NCI-H2171 treated with DMSO at 0.1 percent for 48 hours (cell line): ENCODE results near the gene ARHGEF37.
"Not testable (repeated sequence)": the region's sequence is repeated elsewhere in the genome, so short reads cannot be mapped to it uniquely, and the experiment has no call there.

Experiments
- DNase-seq: peaks from one replicate; lab custom pipeline; 2025; lab: John Stamatoyannopoulos, UW

Gene ARHGEF37

GRCh38 chr5:149581192-149581861 lies at the start of gene ARHGEF37:
Gene ARHGEF37 (plus strand): TSS chr5:149581498. CDS start chr5:149597770, 16,272 bp downstream.
- DNase-seq, result peak; percentile 30

GRCh38 chr5:149532413-149532812 lies 48.9 kb upstream of the ARHGEF37 start:
- DNase-seq, result no peak

GRCh38 chr5:149535787-149536186 lies 45.5 kb upstream of the ARHGEF37 start:
- DNase-seq, result not testable (repeated sequence)

GRCh38 chr5:149537374-149537975 lies 43.8 kb upstream of the ARHGEF37 start:
- no peak for DNase-seq

GRCh38 chr5:149540089-149540488 lies 41.2 kb upstream of the ARHGEF37 start:
- DNase-seq, result no peak

GRCh38 chr5:149541893-149542292 lies 39.4 kb upstream of the ARHGEF37 start:
- DNase-seq, result no peak

GRCh38 chr5:149543361-149544027 lies 37.8 kb upstream of the ARHGEF37 start:
- DNase-seq, result no peak

DNA sequence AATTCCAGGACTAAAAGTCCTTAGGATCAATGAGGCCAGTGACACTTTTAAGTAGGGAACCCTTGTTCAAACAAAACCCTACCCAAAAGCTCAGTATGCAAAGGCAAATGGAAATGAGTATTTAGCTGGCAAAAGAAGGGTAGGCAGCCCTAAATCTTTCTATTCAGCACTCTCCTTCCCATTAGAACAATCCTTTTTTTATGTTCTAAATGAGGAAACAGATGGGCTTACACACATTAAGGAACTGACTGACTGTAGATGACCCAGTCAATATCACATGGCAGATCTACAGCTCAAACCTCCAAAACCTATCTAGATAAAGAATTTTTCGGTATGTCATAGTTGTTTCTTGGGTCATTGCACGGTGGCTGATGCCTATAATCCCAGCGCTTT lies 37.3 kb upstream of the ARHGEF37 start:
- no peak for DNase-seq

DNA sequence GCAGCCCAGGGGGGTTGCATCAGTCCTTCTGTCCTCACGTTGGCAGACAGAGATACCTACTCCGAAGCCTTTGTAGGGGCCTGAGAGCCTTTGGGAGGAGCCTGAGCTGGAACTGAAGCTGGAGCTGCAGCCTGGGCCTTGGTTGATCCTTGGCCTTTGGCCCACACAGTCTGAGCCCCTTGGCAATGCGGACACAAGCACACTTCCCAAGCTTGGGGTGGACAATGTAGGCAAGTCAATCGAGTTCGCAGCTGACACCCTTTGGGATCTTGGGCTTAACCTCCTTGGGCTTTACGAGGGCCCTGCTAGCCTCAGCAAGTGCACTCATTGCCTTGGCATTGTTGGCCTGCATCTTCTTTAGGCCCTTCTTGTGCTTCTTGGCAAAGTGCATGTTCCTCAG lies 36.0 kb upstream of the ARHGEF37 start:
- no peak for DNase-seq

DNA sequence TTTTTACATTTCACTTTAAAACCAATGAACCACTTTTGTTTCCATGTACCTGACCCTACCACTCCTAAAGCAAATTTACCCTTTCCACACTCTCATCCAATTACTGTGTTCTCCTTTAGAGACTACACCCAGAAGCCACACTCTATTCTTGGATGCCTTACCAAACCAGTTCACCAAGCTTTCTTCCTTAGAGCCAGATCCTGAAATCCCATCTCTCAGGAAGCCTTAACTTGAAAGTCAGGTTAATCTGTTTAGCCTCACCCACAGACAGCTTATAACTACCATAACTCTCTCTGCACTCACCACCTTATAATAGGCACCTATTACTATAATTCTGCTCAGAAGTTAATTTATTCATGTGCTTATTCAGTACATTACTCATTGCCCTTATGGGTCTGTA lies 34.3 kb upstream of the ARHGEF37 start:
- no peak for DNase-seq

DNA sequence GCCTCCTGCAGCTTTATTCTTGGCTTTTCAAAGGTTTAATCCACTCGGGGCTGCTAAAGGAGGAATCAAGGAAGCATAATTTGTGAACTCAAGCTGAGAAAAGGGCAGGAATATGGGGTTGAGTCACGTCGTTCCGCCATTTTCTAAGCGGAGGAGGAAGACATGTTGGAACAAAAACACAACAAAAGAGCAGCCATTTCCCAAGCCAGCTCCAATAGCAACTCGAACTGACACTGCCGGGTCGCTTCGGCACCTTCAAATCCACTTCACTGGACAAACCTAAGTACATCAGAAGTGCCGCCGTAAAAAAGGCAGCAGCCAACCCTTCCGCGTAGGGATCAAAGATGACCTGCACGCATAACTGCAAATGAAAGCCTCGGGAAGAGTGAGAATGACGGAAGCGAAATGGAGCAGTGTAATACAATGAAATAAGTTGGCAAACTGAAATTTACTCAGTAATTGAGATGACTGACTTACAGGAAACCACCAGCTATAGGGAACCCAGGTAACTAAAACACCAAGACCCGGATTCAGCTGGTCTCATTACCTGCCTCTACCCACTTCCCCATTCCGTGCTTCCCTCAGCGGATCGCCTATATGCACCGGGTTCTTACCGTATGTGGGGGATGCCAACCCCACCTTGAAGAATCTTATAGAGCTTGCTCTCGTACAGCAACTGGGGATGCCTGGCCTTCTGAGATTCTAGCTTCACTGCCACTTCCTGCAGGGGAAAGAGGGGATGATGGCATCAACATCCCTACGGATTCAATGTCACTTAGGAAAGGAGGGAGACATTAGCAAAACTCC lies 31.6 kb upstream of the ARHGEF37 start:
- peak; percentile 50 for DNase-seq

- DNase-seq, result no peak
Measured at GRCh38 chr5:149550268-149550583, 31.1 kb upstream of the ARHGEF37 start.

DNA sequence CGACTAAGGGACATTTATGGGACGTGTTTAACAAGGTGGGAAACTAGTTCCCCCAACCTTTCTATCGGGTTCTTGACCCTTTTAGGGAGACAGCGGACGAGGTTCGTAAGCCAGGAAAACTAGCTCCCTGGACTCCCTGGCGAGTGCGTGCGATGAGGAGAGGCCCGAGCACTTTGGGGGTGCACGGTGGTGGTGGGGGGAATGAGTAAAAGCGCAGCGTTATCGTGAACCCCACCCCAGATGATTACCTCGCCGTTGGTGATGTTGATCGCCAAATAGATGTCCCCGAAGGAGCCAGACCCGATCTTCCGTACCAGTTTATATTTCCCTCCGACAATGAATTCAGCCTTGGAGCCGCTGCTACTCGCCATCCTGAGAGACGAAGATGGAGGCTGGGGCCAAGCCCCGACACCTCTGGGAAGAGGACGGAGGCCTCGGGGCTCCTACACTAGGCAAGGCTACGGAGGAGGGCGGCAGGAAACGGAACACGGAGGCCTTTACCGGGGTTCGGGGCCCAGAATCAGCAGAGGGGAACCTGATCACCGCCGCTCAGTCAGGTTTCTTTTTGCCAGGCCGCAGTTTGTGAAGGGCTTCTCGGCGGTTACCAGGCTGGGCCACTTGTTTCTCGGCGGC lies 30.6 kb upstream of the ARHGEF37 start:
- DNase-seq, result no peak

- peak; percentile 93 for DNase-seq
Measured at GRCh38 chr5:149551227-149552037, 29.9 kb upstream of the ARHGEF37 start, which contains the start of gene CSNK1A1. Gene CSNK1A1 (minus strand): TSS chr5:149551439. CDS start chr5:149550964, 475 bp downstream.

DNA sequence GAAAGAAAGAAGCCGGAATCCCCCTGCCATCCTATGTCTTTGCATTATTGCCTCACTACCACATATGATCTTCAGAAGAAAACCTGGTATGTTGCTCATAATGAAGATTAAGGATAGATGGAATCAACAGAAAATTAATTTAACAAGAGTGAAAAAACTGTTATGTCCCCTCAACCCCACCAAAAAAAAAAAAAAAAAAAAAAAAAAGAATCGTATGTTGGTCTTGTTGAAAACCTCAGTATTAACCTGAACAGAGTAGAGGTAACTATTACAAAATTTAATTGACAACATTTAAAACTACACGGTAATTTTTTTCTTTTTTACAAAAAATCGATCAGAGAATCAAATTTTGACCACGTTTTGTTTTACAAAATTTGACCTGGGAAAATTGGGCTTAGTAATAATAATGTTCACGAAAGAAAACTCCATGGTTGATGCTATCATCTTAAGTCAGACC lies 29.2 kb upstream of the ARHGEF37 start:
- DNase-seq, result no peak

DNA sequence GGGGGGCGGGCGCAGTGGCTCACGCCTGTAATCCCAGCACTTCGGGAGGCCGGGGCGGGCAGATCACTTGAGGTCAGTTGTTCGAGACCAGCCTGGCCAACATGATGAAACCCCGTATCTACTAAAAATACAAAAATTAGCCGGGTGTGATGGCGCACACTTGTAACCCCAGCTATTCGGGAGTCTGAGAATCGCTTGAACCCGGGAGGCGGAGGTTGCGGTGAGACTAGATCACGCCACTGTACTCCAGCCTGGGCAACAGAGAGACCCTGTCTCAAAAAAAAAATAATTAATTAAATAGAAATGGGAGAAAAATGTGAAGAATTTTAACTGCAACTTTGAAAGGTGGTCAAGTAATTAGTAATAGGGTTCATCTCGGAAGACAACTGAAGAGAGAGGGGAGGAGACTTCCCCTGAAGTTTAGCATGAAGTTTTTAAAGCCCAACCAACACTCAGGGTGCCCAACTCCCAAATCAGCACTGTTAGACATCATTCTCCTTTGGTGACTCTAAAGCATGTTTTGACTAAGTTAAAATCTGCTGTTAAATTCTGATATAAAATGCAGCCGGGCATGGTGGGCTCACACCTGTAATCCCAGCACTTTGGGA lies 28.6 kb upstream of the ARHGEF37 start:
- no peak for DNase-seq

DNA sequence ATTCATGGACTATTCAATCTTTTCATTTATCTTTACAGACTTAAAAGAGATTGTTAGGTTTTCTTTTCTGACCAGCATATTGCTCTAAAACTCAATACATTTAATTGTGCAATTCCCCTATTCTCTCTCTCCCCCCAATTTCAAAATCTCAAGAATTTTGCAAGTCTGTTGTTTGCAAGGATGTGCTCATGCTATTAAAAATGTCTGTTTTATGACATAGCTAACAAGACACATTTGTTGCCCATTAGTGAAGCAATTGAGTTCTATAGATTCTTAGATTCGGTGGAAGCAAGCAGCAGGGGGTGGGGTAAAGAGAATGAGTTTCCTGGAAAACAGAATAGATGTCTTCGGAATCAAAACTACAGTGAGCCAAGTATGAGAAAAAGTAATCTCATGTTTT lies 21.6 kb upstream of the ARHGEF37 start:
- no peak for DNase-seq

DNA sequence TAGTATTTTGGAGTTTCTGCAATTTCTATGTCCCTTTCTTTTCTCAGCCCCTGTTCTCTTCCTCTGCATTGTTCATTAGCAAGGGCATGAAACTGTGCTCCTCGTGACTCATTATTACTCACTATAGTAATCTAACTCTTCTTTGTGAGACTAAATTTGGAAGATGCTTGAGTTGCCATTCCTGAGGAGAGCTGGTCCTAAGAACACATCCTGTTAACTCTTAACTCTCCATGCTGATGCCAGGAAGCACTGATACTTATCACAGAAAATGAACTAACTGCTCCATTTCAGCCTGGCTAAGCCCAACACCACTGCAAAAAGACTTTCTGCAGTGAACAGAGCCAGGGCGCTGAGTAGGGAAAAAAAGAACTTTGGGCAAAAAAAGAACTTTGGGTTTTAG lies 19.4 kb upstream of the ARHGEF37 start:
- DNase-seq, result no peak

DNA sequence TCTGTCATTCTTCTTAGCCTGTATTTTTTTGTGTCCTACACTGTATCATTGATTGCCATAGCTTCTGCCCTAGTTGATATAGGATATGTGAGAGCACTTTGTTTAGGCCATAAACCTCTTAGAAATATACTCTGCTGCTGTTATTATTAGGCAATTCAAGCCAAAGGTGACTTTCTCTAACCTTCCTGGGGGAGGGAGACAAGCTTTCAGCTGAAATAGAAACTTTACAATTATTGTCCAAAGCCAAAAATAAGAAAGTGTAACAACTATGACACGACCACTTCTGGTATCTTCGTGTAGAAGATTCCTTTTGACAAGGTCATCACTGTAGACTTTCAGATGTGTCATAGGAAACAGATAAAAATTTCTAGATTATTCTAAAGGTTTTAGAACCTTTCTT lies 17.8 kb upstream of the ARHGEF37 start:
- no peak for DNase-seq

- peak; percentile 65 for DNase-seq
Measured at GRCh38 chr5:149564542-149565140, 16.7 kb upstream of the ARHGEF37 start.
